ENCODE data around the gene PPFIA1. TPM values are rescaled to one million over a fixed set of nuclear protein-coding genes. Genes with fewer than 3 reads are reported as not detected.

PPFIA1 gene
- total RNA-seq, 1 donor from 2014 or later, result 45.3 TPM

GRCh38 chr11:70398834-70399680 lies 128.6 kb downstream of the PPFIA1 start:
- H3K9me3 ChIP-seq (replicated peaks), result no peaks in the 10 kb centered on the region
- peak overlapping the region; percentile 96 for H3K4me3 ChIP-seq
- intact Hi-C loops (cut with micrococcal nuclease), result no loop called here
- no peak for DNase-seq
- H3K36me3 ChIP-seq, result peaks cover 4% of the 10 kb centered on the region
- H3K27me3 ChIP-seq (ENCODE audit: low read depth), result no peaks in the 10 kb centered on the region
- TF ChIP-seq, protein P1, sequence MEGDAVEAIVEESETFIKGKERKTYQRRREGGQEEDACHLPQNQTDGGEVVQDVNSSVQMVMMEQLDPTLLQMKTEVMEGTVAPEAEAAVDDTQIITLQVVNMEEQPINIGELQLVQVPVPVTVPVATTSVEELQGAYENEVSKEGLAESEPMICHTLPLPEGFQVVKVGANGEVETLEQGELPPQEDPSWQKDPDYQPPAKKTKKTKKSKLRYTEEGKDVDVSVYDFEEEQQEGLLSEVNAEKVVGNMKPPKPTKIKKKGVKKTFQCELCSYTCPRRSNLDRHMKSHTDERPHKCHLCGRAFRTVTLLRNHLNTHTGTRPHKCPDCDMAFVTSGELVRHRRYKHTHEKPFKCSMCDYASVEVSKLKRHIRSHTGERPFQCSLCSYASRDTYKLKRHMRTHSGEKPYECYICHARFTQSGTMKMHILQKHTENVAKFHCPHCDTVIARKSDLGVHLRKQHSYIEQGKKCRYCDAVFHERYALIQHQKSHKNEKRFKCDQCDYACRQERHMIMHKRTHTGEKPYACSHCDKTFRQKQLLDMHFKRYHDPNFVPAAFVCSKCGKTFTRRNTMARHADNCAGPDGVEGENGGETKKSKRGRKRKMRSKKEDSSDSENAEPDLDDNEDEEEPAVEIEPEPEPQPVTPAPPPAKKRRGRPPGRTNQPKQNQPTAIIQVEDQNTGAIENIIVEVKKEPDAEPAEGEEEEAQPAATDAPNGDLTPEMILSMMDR (IDR thresholded peaks at IDR 0.05; ENCODE audit: borderline replicate concordance), result no peak
- peaks cover 72% of the 10 kb centered on the region for H3K4me1 ChIP-seq
- peak overlapping the region; percentile 82 for H3K27ac ChIP-seq (replicated peaks)

GRCh38 chr11:70399681-70400112 lies 129.2 kb downstream of the PPFIA1 start:
- peak; percentile 77 for DNase-seq
- TF ChIP-seq, protein P1 (IDR thresholded peaks at IDR 0.05; ENCODE audit: borderline replicate concordance), result no peak
- peaks cover 79% of the 10 kb centered on the region for H3K4me1 ChIP-seq
- H3K27ac ChIP-seq (replicated peaks), result peak overlapping the region; percentile 82
- no peaks in the 10 kb centered on the region for H3K27me3 ChIP-seq (ENCODE audit: low read depth)
- intact Hi-C loops (cut with micrococcal nuclease), result no loop called here
- H3K36me3 ChIP-seq, result peaks cover 2% of the 10 kb centered on the region
- H3K9me3 ChIP-seq (replicated peaks), result no peaks in the 10 kb centered on the region
- peak overlapping the region; percentile 96 for H3K4me3 ChIP-seq

GRCh38 chr11:70400643-70401042 lies 130.2 kb downstream of the PPFIA1 start:
- no peaks in the 10 kb centered on the region for H3K9me3 ChIP-seq (replicated peaks)
- TF ChIP-seq, protein P1 (IDR thresholded peaks at IDR 0.05; ENCODE audit: borderline replicate concordance), result no peak
- peaks cover 6% of the 10 kb centered on the region for H3K36me3 ChIP-seq
- H3K4me1 ChIP-seq, result peaks cover 88% of the 10 kb centered on the region
- H3K4me3 ChIP-seq, result peak overlapping the region; percentile 96
- DNase-seq, result no peak
- H3K27ac ChIP-seq (replicated peaks), result peak overlapping the region; percentile 82
- no peaks in the 10 kb centered on the region for H3K27me3 ChIP-seq (ENCODE audit: low read depth)
- intact Hi-C loops (cut with micrococcal nuclease), result no loop called here

DNA sequence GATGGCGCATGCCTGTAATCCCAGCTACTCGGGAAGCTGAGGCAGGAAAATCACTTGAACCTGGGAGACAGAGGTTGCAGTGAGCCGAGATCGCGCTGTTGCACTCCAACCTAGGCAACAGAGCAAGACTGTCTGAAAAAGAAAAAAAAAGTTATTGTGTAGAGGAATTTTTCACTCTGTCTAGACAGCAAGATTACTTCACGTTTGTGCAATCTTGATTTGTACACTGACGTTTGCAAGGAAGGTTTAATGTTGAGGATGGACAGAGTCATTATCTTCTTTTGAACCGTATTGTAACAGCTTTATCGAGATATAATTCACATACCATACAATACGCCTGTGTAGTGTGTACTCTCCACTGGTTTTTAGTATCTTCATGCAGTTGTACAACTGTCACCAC lies 131.5 kb downstream of the PPFIA1 start:
- Histone ChIP-seq H3K4me1 (peaks cover 97% of the 10 kb centered on the region), H3K27me3 (ENCODE audit: low read depth) (no peaks in the 10 kb centered on the region), H3K4me3 (no peak overlapping the region), H3K27ac (replicated peaks) (peak overlapping the region; percentile 70), H3K9me3 (replicated peaks) (no peaks in the 10 kb centered on the region), H3K36me3 (peaks cover 20% of the 10 kb centered on the region)
- TF ChIP-seq, protein P1 (IDR thresholded peaks at IDR 0.05; ENCODE audit: borderline replicate concordance), result no peak
- intact Hi-C loops (cut with micrococcal nuclease), result no loop called here
- no peak for DNase-seq

DNA sequence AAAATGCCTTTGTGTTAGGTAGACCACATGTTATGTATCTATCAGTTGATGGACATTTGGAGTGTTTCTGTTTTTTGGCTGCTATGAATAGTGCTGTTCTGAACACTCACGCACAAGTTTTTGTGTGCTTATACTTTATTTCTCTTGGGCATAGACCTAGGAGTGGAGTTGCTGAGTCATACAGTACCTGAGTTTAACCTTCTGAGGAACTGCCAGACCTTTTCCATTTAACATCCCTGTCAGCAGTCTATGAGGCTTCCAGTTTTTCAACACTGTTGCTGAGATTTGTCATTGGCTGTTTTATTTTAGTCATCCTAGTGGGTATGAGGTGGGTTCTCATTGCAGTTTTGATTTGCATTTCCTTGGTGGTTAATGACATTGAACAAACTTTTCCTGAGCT lies 132.2 kb downstream of the PPFIA1 start:
- TF ChIP-seq, protein P1 (IDR thresholded peaks at IDR 0.05; ENCODE audit: borderline replicate concordance), result no peak
- intact Hi-C loops (cut with micrococcal nuclease), result no loop called here
- Histone ChIP-seq H3K9me3 (replicated peaks) (no peaks in the 10 kb centered on the region), H3K4me3 (no peak overlapping the region), H3K36me3 (peaks cover 26% of the 10 kb centered on the region), H3K4me1 (peaks cover 96% of the 10 kb centered on the region), H3K27me3 (ENCODE audit: low read depth) (no peaks in the 10 kb centered on the region), H3K27ac (replicated peaks) (peak overlapping the region; percentile 70)
- DNase-seq, result no peak
